AG20443 (cell line): ENCODE measurements around the gene CC2D2A.
A peak's percentile ranks its signal among the peaks of the same experiment; 100 is the strongest.

Experiments
- DNase-seq: peaks from one replicate; pipeline ENCODE4 v3.0.0; 2012; ENCODE audit warnings: low spot score, mixed read lengths

Gene CC2D2A

DNA sequence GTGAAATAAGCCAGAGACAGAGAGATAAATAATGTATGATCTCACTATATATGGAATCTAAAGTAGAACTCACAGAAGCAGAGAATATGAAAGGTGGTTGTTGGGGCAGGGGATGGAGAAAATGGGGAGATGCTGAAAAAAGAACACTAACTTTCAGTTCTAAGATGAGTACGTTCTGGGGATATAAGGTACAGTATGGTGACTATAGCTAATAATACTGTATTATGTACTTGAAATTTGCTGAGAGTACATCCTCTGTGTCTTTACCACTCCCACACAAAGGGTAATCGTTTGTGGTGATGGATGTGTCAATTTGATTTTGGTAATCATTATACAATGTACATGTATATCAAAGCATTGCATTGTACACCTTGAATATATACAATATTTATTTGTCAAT is 178.9 kb downstream of the CC2D2A start:
- DNase-seq: no peak

DNA sequence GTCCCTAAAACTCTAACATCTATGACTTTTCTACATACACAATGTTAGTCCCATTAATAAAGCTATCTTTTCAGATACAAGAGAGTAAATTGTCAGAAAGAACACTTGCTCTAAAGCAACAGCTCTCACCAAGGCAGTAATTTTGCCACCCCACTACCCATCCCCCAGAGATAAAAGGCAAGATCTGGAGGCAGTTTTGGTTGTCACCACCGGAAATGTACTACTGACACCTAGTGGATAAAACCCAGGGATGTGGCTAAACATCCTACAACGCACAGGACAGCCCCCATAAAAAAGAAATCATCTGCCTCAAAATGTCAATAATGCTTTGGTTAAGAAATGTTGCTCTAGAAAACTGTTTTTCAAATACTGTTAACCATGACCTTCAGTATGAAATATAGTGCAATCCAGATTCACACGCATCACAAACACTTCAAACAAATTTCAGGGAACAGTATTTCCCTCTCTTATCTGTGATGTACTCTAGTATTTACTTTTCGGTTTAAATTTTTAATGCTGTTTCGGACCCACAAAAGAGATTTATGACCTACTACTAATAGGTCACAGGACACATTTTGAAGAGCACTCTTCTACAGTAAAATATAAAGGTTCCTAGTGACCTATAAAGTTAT is 180.3 kb downstream of the CC2D2A start:
- DNase-seq: peak; percentile 38
